GM12878 (cell line): Measurements from ENCODE around the gene BCLAF3. TPM values are rescaled to one million over a fixed set of nuclear protein-coding genes. Genes with fewer than 3 reads are reported as not detected.

Source experiments
- ATAC-seq: fragments of 200-7000 bp; cut with Tn5 transposase; 3 replicates; pipeline ENCODE4 v1.9.1; 2020; ENCODE audit warnings: mild to moderate bottlenecking, moderate library complexity
- BruUV-seq: library from RNA; stranded (reverse); fragments of 400-500 nt; replicated peaks from 2 replicates; lab custom pipeline; 2021; lab: Mats Ljungman, UMichigan
- CTCF ChIA-PET: fragments of 300-600 bp; sonication (Branson Sonifier 250); formaldehyde crosslinking; extraction: SDS; loops from one replicate; lab custom pipeline; 2021; ENCODE audit warnings: inconsistent platforms; lab: Yijun Ruan, JAX
- POLR2A ChIA-PET: fragments of 350-600 bp; formaldehyde crosslinking; extraction: SDS; loops from one replicate; lab custom pipeline; 2021; ENCODE audit warnings: inconsistent platforms; lab: Charles Lee
- RAD21 ChIA-PET: fragments of 300-600 bp; sonication (Branson Sonifier 250); formaldehyde crosslinking; loops from one replicate; lab custom pipeline; 2023; ENCODE audit warnings: antibody characterized with exemption; ENCODE audit not compliant: unreplicated experiment; lab: Charles Lee
- SMC1A ChIA-PET: fragments of 300-600 bp; sonication (Branson Sonifier 250); formaldehyde crosslinking; loops from one replicate; lab custom pipeline; 2023; ENCODE audit not compliant: unreplicated experiment, uncharacterized antibody; lab: Charles Lee
- DNase-seq: peaks from one replicate; pipeline ENCODE4 v3.0.0-alpha.2; 2011; ENCODE audit warnings: low read depth, low spot score
- FAIRE-seq: peaks from 3 replicates; lab custom pipeline; 2011; peaks lifted over from hg19 to GRCh38; lab: Jason Lieb, UNC
- H2AFZ ChIP-seq: 2 replicates; pipeline ENCODE4 v1.6.0; 2011; ENCODE audit warnings: low read depth, low read length, control low read depth; ENCODE audit not compliant: control insufficient read depth
- H3K27ac ChIP-seq: 2 replicates; pipeline ENCODE4 v1.5.1; 2011; ENCODE audit warnings: control low read depth; ENCODE audit not compliant: control insufficient read depth, insufficient read depth
- H3K27me3 ChIP-seq, 2 experiments: replicated peaks in 1 of 2; 2 replicates each; pipeline versions ENCODE4 v1.6.0 to v1.6.1; 2011; ENCODE audit warnings: low read length in 1 of 2; ENCODE audit not compliant: control insufficient read depth in 2 of 2, insufficient read depth in 2 of 2
- H3K36me3 ChIP-seq, 2 experiments: 2 replicates each; pipeline ENCODE4 v1.5.1; 2011; ENCODE audit warnings: low read length in 1 of 2; ENCODE audit not compliant: control insufficient read depth in 2 of 2, insufficient read depth in 2 of 2
- H3K4me1 ChIP-seq: 2 replicates; pipeline ENCODE4 v1.6.1; 2011; ENCODE audit warnings: mild to moderate bottlenecking, low read length, moderate library complexity, mixed read lengths; ENCODE audit not compliant: control insufficient read depth, insufficient read depth
- H3K4me2 ChIP-seq: 2 replicates; pipeline ENCODE4 v1.6.0; 2011; ENCODE audit warnings: control low read depth; ENCODE audit not compliant: control insufficient read depth, insufficient read depth
- H3K4me3 ChIP-seq: fragments of 200-600 bp; sonication (generic); 2 replicates; pipeline ENCODE4 v1.5.1; 2016
- H3K79me2 ChIP-seq: 2 replicates; pipeline ENCODE4 v1.6.0; 2011; ENCODE audit warnings: low read length; ENCODE audit not compliant: control insufficient read depth, insufficient read depth
- H3K9ac ChIP-seq: 2 replicates; pipeline ENCODE4 v1.8.0; 2011; ENCODE audit warnings: low read length, control low read depth, mixed read lengths; ENCODE audit not compliant: control insufficient read depth, insufficient read depth
- H3K9me3 ChIP-seq: replicated peaks from 3 replicates; pipeline ENCODE4 v1.5.1; 2011; ENCODE audit warnings: mild to moderate bottlenecking, low read length; ENCODE audit not compliant: control insufficient read depth, insufficient read depth
- H4K20me1 ChIP-seq: 2 replicates; pipeline ENCODE4 v1.6.0; 2011; ENCODE audit not compliant: control insufficient read depth, insufficient read depth
- BMI1 ChIP-seq: fragments of 450-650 bp; IDR thresholded peaks from 2 replicates; pipeline ENCODE4 v1.6.1; 2016; ENCODE audit warnings: mild to moderate bottlenecking, moderate library complexity, borderline replicate concordance
- GABPA ChIP-seq: IDR thresholded peaks from 2 replicates; pipeline ENCODE4 v1.6.1; 2014; ENCODE audit warnings: antibody characterized with exemption, low read depth, mild to moderate bottlenecking, inconsistent platforms
- GATAD2B ChIP-seq: fragments of 450-650 bp; conservative IDR thresholded peaks from 2 replicates; pipeline ENCODE4 v1.6.1; 2017; ENCODE audit warnings: low read depth, mild to moderate bottlenecking, moderate library complexity
- IKZF1 ChIP-seq: fragments of 450-650 bp; conservative IDR thresholded peaks from 2 replicates; pipeline ENCODE4 v1.6.1; 2017; ENCODE audit warnings: antibody characterized with exemption, mild to moderate bottlenecking
- IRF4 ChIP-seq: IDR thresholded peaks from 2 replicates; pipeline ENCODE4 v1.6.1; 2011; ENCODE audit warnings: low read depth, low read length
- MEF2A ChIP-seq: IDR thresholded peaks from 2 replicates; pipeline ENCODE4 v1.6.1; 2011; ENCODE audit warnings: low read depth, mild to moderate bottlenecking, low read length, moderate library complexity; ENCODE audit not compliant: insufficient read depth
- MEF2B ChIP-seq: fragments of 450-650 bp; IDR thresholded peaks from 2 replicates; pipeline ENCODE4 v1.6.1; 2018; ENCODE audit warnings: mild to moderate bottlenecking, moderate library complexity; ENCODE audit not compliant: partially characterized antibody, poor library complexity, severe bottlenecking
- MYB ChIP-seq: fragments of 150-350 bp; IDR thresholded peaks from 2 replicates; pipeline ENCODE4 v1.6.1; 2014; ENCODE audit warnings: mild to moderate bottlenecking, low read depth, low read length, borderline replicate concordance
- NKRF ChIP-seq: fragments of 450-650 bp; conservative IDR thresholded peaks from 2 replicates; pipeline ENCODE4 v1.6.1; 2017; ENCODE audit warnings: mild to moderate bottlenecking, moderate library complexity
- NRF1 ChIP-seq: conservative IDR thresholded peaks from 2 replicates; pipeline ENCODE4 v1.6.1; 2011; ENCODE audit warnings: mild to moderate bottlenecking, low read depth, low read length, improper control_type of control experiment
- PML ChIP-seq: IDR thresholded peaks from 2 replicates; pipeline ENCODE4 v1.6.1; 2012; ENCODE audit warnings: low read length, inconsistent platforms
- SMAD1 ChIP-seq: fragments of 450-650 bp; IDR thresholded peaks from 2 replicates; pipeline ENCODE4 v1.6.1; 2018; ENCODE audit warnings: mild to moderate bottlenecking, low read depth; ENCODE audit not compliant: partially characterized antibody
- YY1 ChIP-seq: IDR thresholded peaks from 2 replicates; pipeline ENCODE4 v1.6.1; 2011; ENCODE audit warnings: low read depth, mild to moderate bottlenecking, low read length
- ZNF217 ChIP-seq: fragments of 450-650 bp; IDR thresholded peaks from 2 replicates; pipeline ENCODE4 v1.6.1; 2017; ENCODE audit warnings: antibody characterized with exemption, mild to moderate bottlenecking
- ZNF592 ChIP-seq: fragments of 450-650 bp; IDR thresholded peaks from 2 replicates; pipeline ENCODE4 v1.6.1; 2017; ENCODE audit warnings: mild to moderate bottlenecking, moderate library complexity
- ZSCAN29 ChIP-seq: fragments of 450-650 bp; IDR thresholded peaks from 2 replicates; pipeline ENCODE4 v1.6.1; 2017; ENCODE audit warnings: mild to moderate bottlenecking, moderate library complexity
- WGBS: methylation state at CpG from one replicate; pipeline ENCODE4 v1.1.6; 2016; ENCODE audit warnings: low lambda C conversion rate; ENCODE audit not compliant: insufficient replicate concordance, insufficient coverage; ENCODE audit errors: missing lambda C conversion rate; 5-methylcytosine and 5-hydroxymethylcytosine counted together
- in situ Hi-C: fragments of 300-500 bp; cut with MboI; formaldehyde crosslinking; loops from 9 replicates; pipeline ENCODE4 v1.14.3; 2018; ENCODE audit warnings: mixed read lengths
- intact Hi-C: fragments of 100-400 bp; cut with micrococcal nuclease; formaldehyde crosslinking; loops from one replicate; pipeline ENCODE4 v1.14.2; 2022; ENCODE audit not compliant: unreplicated experiment
- polyA plus RNA-seq, 11 experiments: library from polyadenylated mRNA; depleted of rRNA in 4 of 11; unstranded in 6 of 11; stranded (reverse) in 5 of 11; fragments of >200 nt; fragmentation: Nextera tagmentation in 4 of 11; fragmentation: Illumina TruSeq in 1 of 11; extraction: Ambion mirVana in 4 of 11; extraction: Trizol in 1 of 11; gene quantifications; 1 replicate in 1 of 11; 2 replicates in 10 of 11; pipeline versions ENCODE4 v1.2.1 to v1.2.3, GENCODE V29; 2011 to 2016; ENCODE audit warnings: inconsistent platforms in 2 of 11, missing spikeins in 2 of 11, low read depth in 1 of 11
- total RNA-seq, 4 experiments: library from RNA; depleted of rRNA in 3 of 4; stranded (reverse); fragments of >200 nt in 3 of 4; fragmentation: Illumina TruSeq in 1 of 4; extraction: Trizol in 1 of 4; gene quantifications; 2 replicates each; pipeline versions ENCODE4 v1.2.1 to v1.2.3, GENCODE V29; 2013 to 2021

Gene BCLAF3
- total and polyA plus RNA-seq, 10 of the 15 experiments (the other 5 are each of a cell fraction or from before 2014, with no cell fraction given) = 0.74 to 4.4 (median 2.6) TPM

- TF ChIP-seq SMAD1 = no peak
- no peak for TF ChIP-seq NRF1
- no peak for TF ChIP-seq MYB
- no peak for TF ChIP-seq MEF2A
- no peak for TF ChIP-seq IRF4
- peak; percentile 36; the same call in 1 of the 2 replicates for TF ChIP-seq NKRF
Observed at GRCh38 chrX:19990556-19991349, at the start of gene BCLAF3 (continued).

GRCh38 chrX:20038966-20039365 lies 48.1 kb upstream of the BCLAF3 start:
- Histone ChIP-seq H3K36me3 (no peaks in the 10 kb centered on the region), H3K79me2 (no peaks in the 10 kb centered on the region), H3K27me3 (no peaks in the 10 kb centered on the region), H3K4me1 (no peaks in the 10 kb centered on the region), H3K9ac (no peak overlapping the region), H4K20me1 (no peaks in the 10 kb centered on the region), H3K27ac (no peak overlapping the region), H3K4me2 (no peak overlapping the region), H3K9me3 (no peaks in the 10 kb centered on the region), H2AFZ (no peak overlapping the region), H3K4me3 (no peak overlapping the region)
- 0% methylated on average over 3 of the region's 3 CpGs for WGBS
- ChIA-PET SMC1A (no interaction called here), RAD21 (no interaction called here), CTCF (no interaction called here), POLR2A (no interaction called here)
- no peak for ATAC-seq
- intact Hi-C loops (no loop called here), in situ Hi-C loops (no loop called here)
- no peak for DNase-seq
- FAIRE-seq = no peak
- no TSS peak for BruUV-seq
- TF ChIP-seq GABPA = no peak
- TF ChIP-seq MEF2B = no peak
- no peak for TF ChIP-seq IKZF1
- no peak for TF ChIP-seq GATAD2B
- no peak for TF ChIP-seq BMI1
- no peak for TF ChIP-seq ZNF592
- no peak for TF ChIP-seq ZSCAN29
- no peak for TF ChIP-seq YY1
- TF ChIP-seq ZNF217 = no peak
- no peak for TF ChIP-seq PML
